Measurements from ENCODE around the gene PSG1. TPM values are rescaled to one million over a fixed set of nuclear protein-coding genes. Genes with fewer than 3 reads are reported as not detected.
"Not testable (repeated sequence)": the region's sequence is repeated elsewhere in the genome, so short reads cannot be mapped to it uniquely, and the experiment has no call there.

Gene PSG1
- total RNA-seq, 2 experiments from 2014 or later: not detected

GRCh38 chr19:42918377-42919069 lies 39.0 kb upstream of the PSG1 start:
- H3K27me3 Mint-ChIP-seq; H3K4me1 Mint-ChIP-seq (ENCODE audit: low read depth); H3K9me3 Mint-ChIP-seq; H3K36me3 Mint-ChIP-seq (ENCODE audit: low read depth); ATAC-seq; CTCF ChIA-PET; DNase-seq; POLR2A ChIA-PET; H3K4me3 Mint-ChIP-seq; H3K27ac Mint-ChIP-seq; intact Hi-C loops (cut with micrococcal nuclease): not testable (repeated sequence)

- H3K36me3 Mint-ChIP-seq (ENCODE audit: low read depth); H3K27ac Mint-ChIP-seq; H3K27me3 Mint-ChIP-seq; ATAC-seq; H3K4me3 Mint-ChIP-seq; intact Hi-C loops (cut with micrococcal nuclease); H3K9me3 Mint-ChIP-seq; DNase-seq; CTCF ChIA-PET; H3K4me1 Mint-ChIP-seq (ENCODE audit: low read depth); POLR2A ChIA-PET: not testable (repeated sequence)
Observed at GRCh38 chr19:42917634-42918033, 38.1 kb upstream of the PSG1 start, which contains the start of gene PSG6. Gene PSG6, minus strand, starts transcription at chr19:42917894. Its CDS starts 102 bp downstream, at chr19:42917792.

GRCh38 chr19:42916931-42917330 lies 37.4 kb upstream of the PSG1 start:
- intact Hi-C loops (cut with micrococcal nuclease); ATAC-seq; CTCF ChIA-PET; H3K27ac Mint-ChIP-seq; H3K27me3 Mint-ChIP-seq; H3K9me3 Mint-ChIP-seq; H3K4me1 Mint-ChIP-seq (ENCODE audit: low read depth); H3K36me3 Mint-ChIP-seq (ENCODE audit: low read depth); POLR2A ChIA-PET; DNase-seq; H3K4me3 Mint-ChIP-seq: not testable (repeated sequence)

DNA sequence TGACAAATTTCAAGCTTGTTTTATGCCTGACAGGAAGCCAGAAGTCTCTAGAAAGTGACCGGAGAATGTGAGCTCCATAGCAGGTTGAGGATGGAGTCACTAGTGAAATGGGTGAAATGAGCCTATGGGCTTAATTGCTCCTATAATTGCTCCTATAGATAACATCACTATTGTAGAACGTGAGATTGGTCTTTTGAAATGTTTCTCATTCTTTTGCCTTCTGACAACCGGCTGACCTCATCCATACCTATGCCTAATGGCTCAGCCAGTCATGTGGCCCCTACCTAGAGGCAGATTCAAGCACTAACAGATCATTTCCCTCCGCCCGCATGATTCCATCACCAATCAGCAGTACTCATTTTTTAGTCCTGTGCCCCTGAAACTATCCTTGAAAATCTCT lies 34.0 kb upstream of the PSG1 start:
- H3K4me3 Mint-ChIP-seq; ATAC-seq; POLR2A ChIA-PET; H3K36me3 Mint-ChIP-seq (ENCODE audit: low read depth); H3K9me3 Mint-ChIP-seq; DNase-seq; H3K4me1 Mint-ChIP-seq (ENCODE audit: low read depth); CTCF ChIA-PET; H3K27me3 Mint-ChIP-seq; intact Hi-C loops (cut with micrococcal nuclease); H3K27ac Mint-ChIP-seq: not testable (repeated sequence)

- H3K27ac Mint-ChIP-seq; intact Hi-C loops (cut with micrococcal nuclease); ATAC-seq; POLR2A ChIA-PET; H3K36me3 Mint-ChIP-seq (ENCODE audit: low read depth); H3K9me3 Mint-ChIP-seq; H3K27me3 Mint-ChIP-seq; H3K4me3 Mint-ChIP-seq; DNase-seq; H3K4me1 Mint-ChIP-seq (ENCODE audit: low read depth); CTCF ChIA-PET: not testable (repeated sequence)
Observed at GRCh38 chr19:42912941-42913340, 33.4 kb upstream of the PSG1 start.

GRCh38 chr19:42911731-42912130 lies 32.2 kb upstream of the PSG1 start:
- H3K27ac Mint-ChIP-seq; intact Hi-C loops (cut with micrococcal nuclease); POLR2A ChIA-PET; CTCF ChIA-PET; H3K4me1 Mint-ChIP-seq (ENCODE audit: low read depth); H3K36me3 Mint-ChIP-seq (ENCODE audit: low read depth); DNase-seq; H3K9me3 Mint-ChIP-seq; H3K27me3 Mint-ChIP-seq; ATAC-seq; H3K4me3 Mint-ChIP-seq: not testable (repeated sequence)

- H3K9me3 Mint-ChIP-seq; POLR2A ChIA-PET; H3K27ac Mint-ChIP-seq; DNase-seq; H3K4me1 Mint-ChIP-seq (ENCODE audit: low read depth); CTCF ChIA-PET; H3K4me3 Mint-ChIP-seq; H3K36me3 Mint-ChIP-seq (ENCODE audit: low read depth); H3K27me3 Mint-ChIP-seq; ATAC-seq; intact Hi-C loops (cut with micrococcal nuclease): not testable (repeated sequence)
Observed at GRCh38 chr19:42906162-42906561, 26.6 kb upstream of the PSG1 start.

- DNase-seq; H3K9me3 Mint-ChIP-seq; H3K36me3 Mint-ChIP-seq (ENCODE audit: low read depth); H3K27ac Mint-ChIP-seq; intact Hi-C loops (cut with micrococcal nuclease); ATAC-seq; H3K4me3 Mint-ChIP-seq; H3K4me1 Mint-ChIP-seq (ENCODE audit: low read depth): not testable (repeated sequence)
- H3K27me3 Mint-ChIP-seq: peaks cover 17% of the 10 kb centered on the region
- ChIA-PET POLR2A (interaction anchor here (0.6 kb wide), 1 partner anchor 300 kb away, joined by 3 read pairs; no protein-coding TSS in a partner anchor), CTCF (interaction anchor here (2.1 kb wide), 1 partner anchor 15 kb away, joined by 4 read pairs; no protein-coding TSS in a partner anchor)
Observed at GRCh38 chr19:42900561-42900960, 21.0 kb upstream of the PSG1 start.

DNA sequence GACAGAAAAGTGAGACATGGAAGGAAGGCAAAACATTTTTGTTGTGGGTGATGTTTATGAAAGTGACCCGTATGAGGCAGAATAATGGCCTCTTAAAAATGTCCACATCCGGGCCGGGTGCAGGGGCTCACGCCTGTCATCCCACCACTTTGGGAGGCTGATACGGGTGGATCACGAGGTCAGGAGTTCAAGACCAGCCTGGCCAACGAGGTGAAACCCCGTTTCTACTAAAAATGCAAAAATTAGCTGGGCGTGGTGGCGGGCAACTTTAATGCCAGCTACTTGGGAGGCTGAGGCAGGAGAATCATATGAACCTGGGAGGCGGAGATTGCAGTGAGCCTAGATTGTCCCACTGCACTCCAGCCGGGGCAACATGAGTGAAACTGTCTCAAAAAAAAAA lies 20.2 kb upstream of the PSG1 start:
- H3K27ac Mint-ChIP-seq; H3K4me3 Mint-ChIP-seq; DNase-seq; H3K9me3 Mint-ChIP-seq; ATAC-seq; POLR2A ChIA-PET; H3K4me1 Mint-ChIP-seq (ENCODE audit: low read depth); intact Hi-C loops (cut with micrococcal nuclease); H3K36me3 Mint-ChIP-seq (ENCODE audit: low read depth): not testable (repeated sequence)
- peaks cover 17% of the 10 kb centered on the region for H3K27me3 Mint-ChIP-seq
- CTCF ChIA-PET: interaction anchor here (2.1 kb wide), 1 partner anchor 14 kb away, joined by 4 read pairs; no protein-coding TSS in a partner anchor

DNA sequence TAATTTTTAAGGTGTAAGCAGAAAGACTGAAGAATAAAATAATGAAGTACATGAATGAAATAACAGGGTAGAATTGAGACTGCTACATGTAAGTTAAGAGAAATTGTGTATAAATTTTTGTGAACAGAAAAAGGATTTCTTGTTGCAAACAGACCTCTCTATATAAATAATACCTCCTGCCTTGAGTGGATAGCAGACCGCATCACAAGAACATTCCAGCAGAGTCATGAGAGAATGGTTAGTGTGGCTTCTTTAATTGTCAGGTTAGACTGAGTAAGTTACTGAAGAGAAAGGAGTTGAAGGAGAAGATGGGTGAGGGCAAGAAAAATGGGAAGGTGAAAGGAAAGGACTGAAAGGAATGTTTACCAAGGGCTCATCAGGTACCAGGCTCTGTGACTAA lies 19.6 kb upstream of the PSG1 start:
- intact Hi-C loops (cut with micrococcal nuclease); ATAC-seq: not testable (repeated sequence)

GRCh38 chr19:42898656-42899055 lies 19.1 kb upstream of the PSG1 start:
- H3K4me3 Mint-ChIP-seq; ATAC-seq; intact Hi-C loops (cut with micrococcal nuclease); DNase-seq; POLR2A ChIA-PET; H3K4me1 Mint-ChIP-seq (ENCODE audit: low read depth); H3K27ac Mint-ChIP-seq; H3K9me3 Mint-ChIP-seq; CTCF ChIA-PET; H3K36me3 Mint-ChIP-seq (ENCODE audit: low read depth): not testable (repeated sequence)
- peaks cover 17% of the 10 kb centered on the region for H3K27me3 Mint-ChIP-seq

More for the DNA sequence above, 19.6 kb upstream of the PSG1 start:
- CTCF ChIA-PET; H3K4me1 Mint-ChIP-seq (ENCODE audit: low read depth); DNase-seq; H3K27ac Mint-ChIP-seq; H3K4me3 Mint-ChIP-seq; POLR2A ChIA-PET; H3K9me3 Mint-ChIP-seq; H3K36me3 Mint-ChIP-seq (ENCODE audit: low read depth): not testable (repeated sequence)
- peaks cover 17% of the 10 kb centered on the region for H3K27me3 Mint-ChIP-seq

DNA sequence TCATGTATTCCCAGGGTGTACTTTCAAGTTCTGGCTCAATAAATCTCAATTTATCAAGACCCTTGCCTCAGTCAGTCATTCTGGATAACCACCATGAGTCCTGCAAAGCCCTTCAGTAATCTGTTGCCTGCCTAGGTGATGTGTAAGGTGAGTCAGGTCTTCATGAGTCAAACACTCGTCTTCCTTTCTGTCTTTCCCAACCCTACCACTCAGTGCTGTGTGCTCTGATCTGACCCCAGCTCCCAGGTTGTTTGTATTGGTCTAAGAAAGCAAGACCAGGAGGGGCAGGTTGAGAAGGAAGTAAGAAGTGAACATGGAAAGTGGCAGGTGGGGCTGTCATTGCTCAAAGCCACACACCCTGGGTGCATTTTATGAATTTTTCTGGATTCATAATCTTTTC lies 18.2 kb upstream of the PSG1 start:
- H3K27me3 Mint-ChIP-seq: peaks cover 13% of the 10 kb centered on the region
- H3K9me3 Mint-ChIP-seq; H3K27ac Mint-ChIP-seq; DNase-seq; CTCF ChIA-PET; H3K4me3 Mint-ChIP-seq; H3K4me1 Mint-ChIP-seq (ENCODE audit: low read depth); ATAC-seq; H3K36me3 Mint-ChIP-seq (ENCODE audit: low read depth); intact Hi-C loops (cut with micrococcal nuclease); POLR2A ChIA-PET: not testable (repeated sequence)

Data from activated CD8-positive, alpha-beta T cell treated with anti-CD3 and anti-CD28 coated beads for 36 hours (primary cell).